Measurements from ENCODE around the gene PIMREG. TPM values are rescaled to one million over a fixed set of nuclear protein-coding genes. Genes with fewer than 3 reads are reported as not detected.
A peak's percentile ranks its signal among the peaks of the same experiment; 100 is the strongest.

Gene PIMREG
- total RNA-seq, 3 donors from 2014 or later: 4.3 TPM; not detected in 2

DNA sequence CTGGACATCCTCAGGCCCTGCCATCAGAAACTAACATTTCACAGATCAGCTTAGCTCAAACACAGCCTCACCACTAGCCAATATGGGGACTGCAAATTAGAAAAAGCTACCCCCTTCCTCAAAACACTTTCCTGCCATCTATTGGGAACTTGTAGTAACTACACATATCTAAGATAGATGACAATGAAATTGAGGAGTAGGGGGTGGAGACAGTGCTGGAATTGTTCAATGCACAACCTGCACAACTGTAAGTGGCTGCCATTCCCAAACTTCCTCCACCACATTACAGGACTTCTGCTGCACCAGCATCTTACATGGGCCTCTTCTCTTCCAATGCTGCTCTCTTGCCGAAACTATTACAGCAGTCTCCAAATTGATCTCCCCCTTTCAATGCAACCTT lies 31.2 kb upstream of the PIMREG start:
- DNase-seq (ENCODE audit: low spot score in 2 of 2): no peak
- H3K27ac ChIP-seq: no peak overlapping the region
- intact Hi-C loops (cut with DNase I; ENCODE audit: low total_unique reads): no loop called here

DNA sequence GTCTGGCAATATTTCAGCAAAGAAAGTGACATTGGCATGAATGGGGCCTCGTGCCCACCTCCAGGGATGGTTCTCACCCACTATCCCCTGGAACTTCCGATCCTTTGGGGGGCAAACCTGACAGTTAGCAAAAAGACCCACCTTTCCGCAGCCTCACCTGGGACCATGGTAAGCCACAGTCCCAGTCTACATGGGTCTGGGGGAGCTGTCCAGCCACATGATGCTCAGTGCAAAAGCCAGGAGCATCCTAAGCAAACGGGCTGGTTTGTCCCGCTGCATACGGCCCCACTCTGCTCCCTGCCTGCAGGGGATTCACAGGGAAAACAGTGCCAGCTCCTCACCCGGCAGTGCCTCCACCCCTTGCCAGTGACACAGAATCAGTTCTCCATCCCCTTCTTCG lies 28.6 kb upstream of the PIMREG start:
- no peak for DNase-seq (ENCODE audit: low spot score in 2 of 2)
- H3K27me3 ChIP-seq: peaks cover 0 to 24% of the 10 kb centered on the region in 2 donors
- no peak overlapping the region for H3K27ac ChIP-seq
- H3K4me3 ChIP-seq: no peak overlapping the region
- H3K9me3 ChIP-seq: no peaks in the 10 kb centered on the region
- H3K4me1 ChIP-seq: no peaks in the 10 kb centered on the region
- H3K36me3 ChIP-seq: no peaks in the 10 kb centered on the region
- TF ChIP-seq, protein P1, sequence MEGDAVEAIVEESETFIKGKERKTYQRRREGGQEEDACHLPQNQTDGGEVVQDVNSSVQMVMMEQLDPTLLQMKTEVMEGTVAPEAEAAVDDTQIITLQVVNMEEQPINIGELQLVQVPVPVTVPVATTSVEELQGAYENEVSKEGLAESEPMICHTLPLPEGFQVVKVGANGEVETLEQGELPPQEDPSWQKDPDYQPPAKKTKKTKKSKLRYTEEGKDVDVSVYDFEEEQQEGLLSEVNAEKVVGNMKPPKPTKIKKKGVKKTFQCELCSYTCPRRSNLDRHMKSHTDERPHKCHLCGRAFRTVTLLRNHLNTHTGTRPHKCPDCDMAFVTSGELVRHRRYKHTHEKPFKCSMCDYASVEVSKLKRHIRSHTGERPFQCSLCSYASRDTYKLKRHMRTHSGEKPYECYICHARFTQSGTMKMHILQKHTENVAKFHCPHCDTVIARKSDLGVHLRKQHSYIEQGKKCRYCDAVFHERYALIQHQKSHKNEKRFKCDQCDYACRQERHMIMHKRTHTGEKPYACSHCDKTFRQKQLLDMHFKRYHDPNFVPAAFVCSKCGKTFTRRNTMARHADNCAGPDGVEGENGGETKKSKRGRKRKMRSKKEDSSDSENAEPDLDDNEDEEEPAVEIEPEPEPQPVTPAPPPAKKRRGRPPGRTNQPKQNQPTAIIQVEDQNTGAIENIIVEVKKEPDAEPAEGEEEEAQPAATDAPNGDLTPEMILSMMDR (IDR thresholded peaks at IDR 0.05): no peak
- no peak for TF ChIP-seq POLR2AphosphoS5 (IDR thresholded peaks at IDR 0.05)
- TF ChIP-seq POLR2A (IDR thresholded peaks at IDR 0.05): no peak
- intact Hi-C loops (cut with DNase I; ENCODE audit: low total_unique reads): no loop called here

More for the DNA sequence above, 31.2 kb upstream of the PIMREG start:
- Histone ChIP-seq H3K4me1 (no peaks in the 10 kb centered on the region), H3K9me3 (no peaks in the 10 kb centered on the region), H3K27me3 (peaks cover 0 to 22% of the 10 kb centered on the region in 2 donors), H3K36me3 (no peaks in the 10 kb centered on the region), H3K4me3 (no peak overlapping the region)
- no peak for TF ChIP-seq POLR2AphosphoS5 (IDR thresholded peaks at IDR 0.05)
- TF ChIP-seq, protein P1 (IDR thresholded peaks at IDR 0.05): peak in 1 of 3 donors; percentile 14
- TF ChIP-seq POLR2A (IDR thresholded peaks at IDR 0.05): no peak

DNA sequence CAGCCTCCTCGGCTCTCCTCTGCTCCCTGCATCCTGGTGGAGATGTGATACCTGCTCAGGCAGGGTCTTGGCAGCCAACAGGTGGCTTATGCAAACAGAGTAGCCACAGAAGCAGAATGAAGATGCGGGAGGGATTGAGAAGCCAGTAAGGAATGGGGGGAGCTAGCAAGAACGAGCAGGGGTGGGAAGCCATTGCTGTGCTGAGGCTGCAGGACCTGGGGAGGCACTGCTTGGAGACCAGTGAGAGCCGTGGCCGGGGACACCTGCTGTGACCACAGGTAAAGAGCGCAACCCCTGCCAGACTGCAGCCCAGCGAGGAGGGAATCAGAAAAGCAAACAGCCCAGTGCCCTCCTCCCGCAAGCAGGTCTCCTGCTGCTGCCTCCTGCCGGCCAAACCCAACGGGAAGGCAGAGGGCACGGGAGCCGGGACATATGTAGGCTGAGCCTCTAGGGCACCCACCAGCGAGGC lies 24.0 kb upstream of the PIMREG start:
- intact Hi-C loops (cut with DNase I; ENCODE audit: low total_unique reads): no loop called here
- no peaks in the 10 kb centered on the region for H3K4me1 ChIP-seq
- no peaks in the 10 kb centered on the region for H3K36me3 ChIP-seq
- H3K4me3 ChIP-seq: no peak overlapping the region
- DNase-seq (ENCODE audit: low spot score in 2 of 2): no peak
- no peak overlapping the region for H3K27ac ChIP-seq
- TF ChIP-seq POLR2A (IDR thresholded peaks at IDR 0.05) (no peak), POLR2AphosphoS5 (IDR thresholded peaks at IDR 0.05) (no peak)
- TF ChIP-seq, protein P1 (IDR thresholded peaks at IDR 0.05): peak in 1 of 3 donors; percentile 13
- H3K9me3 ChIP-seq: no peaks in the 10 kb centered on the region
- peaks cover 0 to 31% of the 10 kb centered on the region in 2 donors for H3K27me3 ChIP-seq

DNA sequence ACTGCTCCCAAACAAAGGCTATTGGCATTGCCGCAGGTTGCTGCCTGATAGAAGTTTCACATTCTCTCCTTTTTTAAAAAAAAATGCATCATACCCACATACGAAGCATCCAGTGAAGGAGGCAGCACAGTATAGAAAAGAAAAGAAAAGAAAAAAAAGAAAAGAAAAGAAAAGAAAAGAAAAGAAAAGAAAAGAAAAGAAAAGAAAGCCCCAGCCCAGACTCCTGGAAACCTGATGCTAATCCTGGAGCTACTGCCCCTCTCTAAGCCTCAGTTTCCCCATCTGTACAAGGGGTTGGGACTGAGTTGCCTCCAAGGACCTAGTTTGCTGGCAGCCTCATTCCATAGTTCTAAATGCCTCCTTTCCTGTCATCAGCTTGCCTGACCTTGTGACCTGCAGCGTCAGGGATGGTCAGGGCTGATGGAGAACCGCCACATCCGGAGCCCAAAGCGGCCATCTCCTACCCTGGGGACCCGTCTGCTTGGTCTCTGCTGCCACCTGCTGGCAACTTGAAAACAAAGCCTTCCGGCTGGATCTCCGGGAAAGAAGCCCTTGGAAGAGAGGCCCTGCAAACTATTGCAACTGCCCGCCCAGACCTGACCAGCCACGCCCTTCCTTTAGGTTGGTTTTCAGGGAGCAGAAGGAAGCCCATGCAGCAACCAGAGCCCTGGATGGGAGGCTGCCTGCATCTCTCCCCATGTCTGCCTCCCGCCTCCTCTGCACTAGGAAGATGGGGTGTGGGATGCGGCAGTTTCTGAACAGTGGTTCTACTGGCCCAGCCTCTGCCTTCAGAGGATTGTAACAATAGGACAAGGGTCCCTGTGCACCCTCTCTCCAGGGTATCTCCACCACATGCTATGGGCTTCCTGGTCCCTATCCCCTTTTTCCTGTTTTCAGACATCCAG lies 22.3 kb upstream of the PIMREG start:
- intact Hi-C loops (cut with DNase I; ENCODE audit: low total_unique reads): loop anchor here (2.0 kb wide), 1 partner anchor 835 kb away; no protein-coding TSS in a partner anchor
- peak; percentile 41 to 81 for DNase-seq (ENCODE audit: low spot score in 2 of 2)
- H3K4me3 ChIP-seq: no peak overlapping the region
- TF ChIP-seq, protein P1 (IDR thresholded peaks at IDR 0.05): peak; percentile 54 to 84 (median 81)
- no peak for TF ChIP-seq POLR2AphosphoS5 (IDR thresholded peaks at IDR 0.05)
- no peak for TF ChIP-seq POLR2A (IDR thresholded peaks at IDR 0.05)
- no peak overlapping the region for H3K27ac ChIP-seq
- no peaks in the 10 kb centered on the region for H3K36me3 ChIP-seq
- H3K4me1 ChIP-seq: no peaks in the 10 kb centered on the region
- peaks cover 0 to 31% of the 10 kb centered on the region in 2 donors for H3K27me3 ChIP-seq
- no peaks in the 10 kb centered on the region for H3K9me3 ChIP-seq

All from breast epithelium (tissue), 4 donors.